MM.1S (cell line): ENCODE measurements around the gene CDKN2B-AS1.

Experiments
- DNase-seq: peaks from one replicate; pipeline ENCODE4 v3.0.0-alpha.2; 2015
- H2AFZ ChIP-seq: fragments of 300-600 bp; sonication (generic); 2 replicates; pipeline ENCODE4 v1.6.0; 2016; ENCODE audit warnings: antibody characterized with exemption, low read length
- H3F3A ChIP-seq: fragments of 300-600 bp; sonication (generic); 2 replicates; pipeline ENCODE4 v1.6.1; 2016; ENCODE audit warnings: mild to moderate bottlenecking, antibody characterized with exemption, low read length, moderate library complexity, mixed read lengths; ENCODE audit not compliant: insufficient read depth
- H3K27ac ChIP-seq: fragments of 300-600 bp; sonication (generic); 2 replicates; pipeline ENCODE4 v1.5.1; 2016; ENCODE audit warnings: mild to moderate bottlenecking, low read length
- H3K27me3 ChIP-seq: fragments of 300-600 bp; sonication (generic); replicated peaks from 2 replicates; pipeline ENCODE4 v1.6.0; 2016; ENCODE audit warnings: low read length; ENCODE audit not compliant: insufficient read depth
- H3K36me3 ChIP-seq: fragments of 300-600 bp; sonication (generic); replicated peaks from 2 replicates; pipeline ENCODE4 v1.6.1; 2016; ENCODE audit warnings: mild to moderate bottlenecking, low read length, mixed read lengths; ENCODE audit not compliant: insufficient read depth
- H3K4me1 ChIP-seq: fragments of 300-600 bp; sonication (generic); 2 replicates; pipeline ENCODE4 v1.6.1; 2016; ENCODE audit warnings: low read length, mixed read lengths
- H3K4me2 ChIP-seq: fragments of 300-600 bp; sonication (generic); 2 replicates; pipeline ENCODE4 v1.6.0; 2016; ENCODE audit warnings: low read depth, low read length
- H3K4me3 ChIP-seq: fragments of 300-600 bp; sonication (generic); 2 replicates; pipeline ENCODE4 v1.5.1; 2016; ENCODE audit warnings: low read length, mixed read lengths
- H3K79me2 ChIP-seq: fragments of 300-600 bp; sonication (generic); 2 replicates; pipeline ENCODE4 v1.6.1; 2016; ENCODE audit warnings: mixed run types, low read length, mixed read lengths
- H3K9ac ChIP-seq: fragments of 300-600 bp; sonication (generic); 2 replicates; pipeline ENCODE4 v1.6.1; 2016; ENCODE audit warnings: low read length, mixed read lengths
- H3K9me2 ChIP-seq: fragments of 300-600 bp; sonication (generic); replicated peaks from 2 replicates; pipeline ENCODE4 v1.6.1; 2016; ENCODE audit warnings: mild to moderate bottlenecking, low read length, mixed read lengths; ENCODE audit not compliant: insufficient read depth
- H3K9me3 ChIP-seq: fragments of 300-600 bp; sonication (generic); replicated peaks from 2 replicates; pipeline ENCODE4 v1.6.1; 2016; ENCODE audit warnings: mild to moderate bottlenecking, low read length, mixed read lengths; ENCODE audit not compliant: insufficient read depth
- H4K20me1 ChIP-seq: fragments of 300-600 bp; sonication (generic); 2 replicates; pipeline ENCODE4 v1.6.1; 2016; ENCODE audit warnings: mild to moderate bottlenecking, low read length, moderate library complexity, mixed read lengths; ENCODE audit not compliant: insufficient read depth
- CTCF ChIP-seq: fragments of 300-600 bp; sonication (generic); IDR thresholded peaks from 2 replicates; pipeline ENCODE4 v1.5.1; 2016; ENCODE audit warnings: antibody characterized with exemption, low read length, mixed read lengths
- EZH2 ChIP-seq: fragments of 300-600 bp; sonication (generic); optimal IDR thresholded peaks from 2 replicates; pipeline ENCODE3; 2017; ENCODE audit warnings: low read depth, mild to moderate bottlenecking, antibody characterized with exemption, low read length, mixed read lengths
- EZH2phosphoT487 ChIP-seq: fragments of 300-600 bp; sonication (generic); IDR thresholded peaks from 2 replicates; pipeline ENCODE4 v1.6.1; 2018; ENCODE audit warnings: antibody characterized with exemption, low read length

Gene CDKN2B-AS1

GRCh38 chr9:22002038-22002437, 7.4 kb downstream of the CDKN2B-AS1 start:
- no peak for TF ChIP-seq EZH2phosphoT487
- TF ChIP-seq EZH2, result no peak
- TF ChIP-seq CTCF, result no peak
- no peak overlapping the region for H3K9ac ChIP-seq
- no peaks in the 10 kb centered on the region for H3K27me3 ChIP-seq
- DNase-seq, result no peak
- no peak overlapping the region for H3K27ac ChIP-seq
- no peaks in the 10 kb centered on the region for H3F3A ChIP-seq
- H3K9me3 ChIP-seq, result no peaks in the 10 kb centered on the region
- no peaks in the 10 kb centered on the region for H3K79me2 ChIP-seq
- no peak overlapping the region for H2AFZ ChIP-seq
- H3K9me2 ChIP-seq, result no peaks in the 10 kb centered on the region
- H4K20me1 ChIP-seq, result no peaks in the 10 kb centered on the region
- H3K4me1 ChIP-seq, result no peaks in the 10 kb centered on the region
- no peak overlapping the region for H3K4me2 ChIP-seq
- no peak overlapping the region for H3K4me3 ChIP-seq
- H3K36me3 ChIP-seq, result no peaks in the 10 kb centered on the region

- H3K4me1 ChIP-seq, result no peaks in the 10 kb centered on the region
- H3K4me3 ChIP-seq, result no peak overlapping the region
Observed at GRCh38 chr9:22005021-22005701, 10.6 kb downstream of the CDKN2B-AS1 start.

GRCh38 chr9:22005702-22006606, 11.4 kb downstream of the CDKN2B-AS1 start:
- H3K4me2 ChIP-seq, result no peak overlapping the region
- no peaks in the 10 kb centered on the region for H3K79me2 ChIP-seq
- TF ChIP-seq CTCF, result no peak
- TF ChIP-seq EZH2phosphoT487, result no peak
- TF ChIP-seq EZH2, result no peak
- H3F3A ChIP-seq, result no peaks in the 10 kb centered on the region
- no peak overlapping the region for H3K9ac ChIP-seq
- no peaks in the 10 kb centered on the region for H3K9me3 ChIP-seq
- no peak for DNase-seq
- no peaks in the 10 kb centered on the region for H3K4me1 ChIP-seq
- no peaks in the 10 kb centered on the region for H4K20me1 ChIP-seq
- H3K27ac ChIP-seq, result no peak overlapping the region
- H3K27me3 ChIP-seq, result no peaks in the 10 kb centered on the region
- no peaks in the 10 kb centered on the region for H3K9me2 ChIP-seq
- H2AFZ ChIP-seq, result no peak overlapping the region
- H3K4me3 ChIP-seq, result no peak overlapping the region
- no peaks in the 10 kb centered on the region for H3K36me3 ChIP-seq

More at GRCh38 chr9:22005021-22005701, 10.6 kb downstream of the CDKN2B-AS1 start:
- no peaks in the 10 kb centered on the region for H3K79me2 ChIP-seq
- no peaks in the 10 kb centered on the region for H3K9me3 ChIP-seq
- H3K9me2 ChIP-seq, result no peaks in the 10 kb centered on the region
- H3K9ac ChIP-seq, result no peak overlapping the region
- no peaks in the 10 kb centered on the region for H3K27me3 ChIP-seq
- no peaks in the 10 kb centered on the region for H4K20me1 ChIP-seq
- no peak for DNase-seq
- no peak overlapping the region for H2AFZ ChIP-seq
- H3K4me2 ChIP-seq, result no peak overlapping the region
- H3K27ac ChIP-seq, result no peak overlapping the region
- no peaks in the 10 kb centered on the region for H3F3A ChIP-seq
- no peak for TF ChIP-seq EZH2
- no peak for TF ChIP-seq EZH2phosphoT487
- no peak for TF ChIP-seq CTCF
- no peaks in the 10 kb centered on the region for H3K36me3 ChIP-seq
